ENCODE results near the gene NLRP1.
A peak's percentile ranks its signal among the peaks of the same experiment; 100 is the strongest.

Gene NLRP1

DNA sequence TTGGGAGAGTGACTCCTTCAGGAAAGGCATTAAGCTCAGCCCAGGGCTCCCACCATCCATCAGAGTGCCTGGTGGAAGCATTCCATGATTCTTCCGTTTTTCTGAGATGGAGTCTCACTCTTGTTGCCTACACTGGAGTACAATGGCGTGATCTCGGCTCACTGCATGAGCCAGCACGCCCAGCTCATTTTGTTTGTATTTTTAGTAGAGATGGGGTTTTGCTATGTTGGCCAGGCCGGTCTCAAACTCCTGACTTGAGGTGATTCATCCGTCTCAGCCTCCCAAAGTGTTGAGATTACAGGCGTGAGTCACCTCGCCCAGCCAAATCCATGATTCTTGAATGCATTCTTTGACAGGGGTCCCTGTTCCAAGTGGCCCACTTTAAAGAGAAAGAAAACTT lies 74.8 kb downstream of the NLRP1 start:
- no peak for DNase-seq
- TF ChIP-seq, protein P1, sequence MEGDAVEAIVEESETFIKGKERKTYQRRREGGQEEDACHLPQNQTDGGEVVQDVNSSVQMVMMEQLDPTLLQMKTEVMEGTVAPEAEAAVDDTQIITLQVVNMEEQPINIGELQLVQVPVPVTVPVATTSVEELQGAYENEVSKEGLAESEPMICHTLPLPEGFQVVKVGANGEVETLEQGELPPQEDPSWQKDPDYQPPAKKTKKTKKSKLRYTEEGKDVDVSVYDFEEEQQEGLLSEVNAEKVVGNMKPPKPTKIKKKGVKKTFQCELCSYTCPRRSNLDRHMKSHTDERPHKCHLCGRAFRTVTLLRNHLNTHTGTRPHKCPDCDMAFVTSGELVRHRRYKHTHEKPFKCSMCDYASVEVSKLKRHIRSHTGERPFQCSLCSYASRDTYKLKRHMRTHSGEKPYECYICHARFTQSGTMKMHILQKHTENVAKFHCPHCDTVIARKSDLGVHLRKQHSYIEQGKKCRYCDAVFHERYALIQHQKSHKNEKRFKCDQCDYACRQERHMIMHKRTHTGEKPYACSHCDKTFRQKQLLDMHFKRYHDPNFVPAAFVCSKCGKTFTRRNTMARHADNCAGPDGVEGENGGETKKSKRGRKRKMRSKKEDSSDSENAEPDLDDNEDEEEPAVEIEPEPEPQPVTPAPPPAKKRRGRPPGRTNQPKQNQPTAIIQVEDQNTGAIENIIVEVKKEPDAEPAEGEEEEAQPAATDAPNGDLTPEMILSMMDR (IDR thresholded peaks at IDR 0.05; ENCODE audit: low read depth, low read length) = no peak
- Histone ChIP-seq H3K36me3 (no peaks in the 10 kb centered on the region), H3K9me3 (no peaks in the 10 kb centered on the region), H3K4me1 (no peaks in the 10 kb centered on the region), H3K27me3 (no peaks in the 10 kb centered on the region), H3K4me3 (ENCODE audit: low read depth, low read length) (no peak overlapping the region)

DNA sequence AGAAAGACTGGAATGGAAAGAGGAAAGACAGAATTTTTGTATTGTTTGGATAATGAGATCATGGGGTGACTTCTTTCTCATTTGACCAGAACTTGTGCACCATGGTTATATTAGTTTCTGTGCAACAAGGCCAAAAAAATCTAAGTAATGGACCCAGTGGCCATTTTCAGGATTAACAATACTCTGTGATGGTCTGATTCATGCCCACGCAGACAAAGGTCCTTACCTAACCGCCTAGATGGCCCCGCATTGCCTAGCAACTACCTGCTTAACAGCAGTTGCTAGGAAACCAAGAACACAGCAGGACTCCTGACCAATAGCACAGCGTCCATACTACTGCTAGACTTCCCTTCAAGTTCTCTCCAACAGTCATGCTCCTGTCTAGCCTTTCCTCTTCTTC lies 75.5 kb downstream of the NLRP1 start:
- DNase-seq = no peak
- H3K27me3 ChIP-seq = no peaks in the 10 kb centered on the region
- no peak overlapping the region for H3K4me3 ChIP-seq (ENCODE audit: low read depth, low read length)
- TF ChIP-seq, protein P1 (IDR thresholded peaks at IDR 0.05; ENCODE audit: low read depth, low read length) = no peak
- no peaks in the 10 kb centered on the region for H3K36me3 ChIP-seq
- H3K4me1 ChIP-seq = no peaks in the 10 kb centered on the region
- no peaks in the 10 kb centered on the region for H3K9me3 ChIP-seq

DNA sequence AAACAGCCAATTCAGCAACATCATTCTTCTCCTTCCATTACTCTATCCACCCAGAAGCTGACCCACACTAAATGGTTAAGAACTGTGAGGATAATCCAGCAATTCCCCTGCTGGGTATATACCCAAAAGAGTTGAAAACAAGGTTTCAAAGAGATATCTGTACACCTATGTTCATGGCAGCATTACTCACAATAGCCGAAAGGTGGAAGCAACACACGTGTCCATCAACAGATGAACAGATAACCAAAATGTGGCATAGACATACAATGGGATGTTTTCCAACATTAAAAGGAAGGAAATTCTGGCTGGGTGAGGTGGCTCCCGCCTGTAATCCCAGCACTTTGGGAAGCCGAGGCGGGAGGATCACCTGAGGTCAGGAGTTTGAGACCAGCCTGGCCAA lies 78.0 kb downstream of the NLRP1 start:
- TF ChIP-seq, protein P1 (IDR thresholded peaks at IDR 0.05; ENCODE audit: low read depth, low read length) = no peak
- H3K27me3 ChIP-seq = no peaks in the 10 kb centered on the region
- H3K36me3 ChIP-seq = no peaks in the 10 kb centered on the region
- DNase-seq = no peak
- H3K4me3 ChIP-seq (ENCODE audit: low read depth, low read length) = no peak overlapping the region
- no peaks in the 10 kb centered on the region for H3K9me3 ChIP-seq
- no peaks in the 10 kb centered on the region for H3K4me1 ChIP-seq

DNA sequence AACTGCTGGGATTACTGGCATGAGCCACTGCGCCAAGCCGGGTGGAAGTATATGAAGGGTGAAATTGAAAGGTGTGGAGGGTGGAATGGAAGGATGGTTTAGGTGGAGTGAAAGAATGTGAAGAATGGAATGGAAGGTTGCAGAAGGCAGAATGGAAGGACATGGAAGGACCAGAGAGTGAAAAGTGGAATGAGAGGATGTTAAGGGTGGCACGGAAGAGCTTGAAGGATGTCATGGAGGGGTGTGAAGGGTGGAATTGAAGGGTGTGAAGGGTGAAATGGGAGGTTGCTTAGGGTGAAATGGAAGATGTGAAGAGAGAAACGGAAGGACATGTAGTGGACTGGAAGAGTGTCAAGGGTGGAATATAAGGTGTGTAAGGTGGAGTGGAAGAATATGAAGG lies 81.8 kb downstream of the NLRP1 start:
- Histone ChIP-seq H3K9me3 (no peaks in the 10 kb centered on the region), H3K4me1 (no peaks in the 10 kb centered on the region), H3K36me3 (no peaks in the 10 kb centered on the region), H3K27me3 (no peaks in the 10 kb centered on the region), H3K4me3 (ENCODE audit: low read depth, low read length) (no peak overlapping the region)
- DNase-seq = no peak
- TF ChIP-seq, protein P1 (IDR thresholded peaks at IDR 0.05; ENCODE audit: low read depth, low read length) = no peak

DNA sequence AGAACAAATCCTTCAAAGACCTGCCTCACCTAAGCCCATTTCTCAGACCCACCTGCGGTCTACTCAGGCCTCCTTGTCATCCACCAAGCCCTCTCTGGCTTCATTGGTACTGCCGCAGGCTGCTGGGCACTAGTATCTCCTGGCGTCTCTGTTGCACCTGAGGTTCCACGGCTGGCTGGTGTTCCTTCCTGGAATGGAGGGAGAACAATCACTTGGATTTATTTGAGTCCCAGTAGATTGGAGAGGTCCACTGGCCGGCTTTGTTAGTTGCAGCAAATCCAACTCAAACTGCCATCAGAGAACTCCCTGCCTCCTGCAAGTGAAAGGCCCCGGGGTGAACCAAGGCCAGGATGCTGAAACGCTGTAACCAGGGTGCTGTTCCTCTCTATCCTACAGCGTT lies 82.6 kb downstream of the NLRP1 start:
- Histone ChIP-seq H3K4me3 (ENCODE audit: low read depth, low read length) (no peak overlapping the region), H3K9me3 (no peaks in the 10 kb centered on the region), H3K36me3 (no peaks in the 10 kb centered on the region), H3K4me1 (no peaks in the 10 kb centered on the region), H3K27me3 (no peaks in the 10 kb centered on the region)
- DNase-seq = no peak
- TF ChIP-seq, protein P1 (IDR thresholded peaks at IDR 0.05; ENCODE audit: low read depth, low read length) = no peak

DNA sequence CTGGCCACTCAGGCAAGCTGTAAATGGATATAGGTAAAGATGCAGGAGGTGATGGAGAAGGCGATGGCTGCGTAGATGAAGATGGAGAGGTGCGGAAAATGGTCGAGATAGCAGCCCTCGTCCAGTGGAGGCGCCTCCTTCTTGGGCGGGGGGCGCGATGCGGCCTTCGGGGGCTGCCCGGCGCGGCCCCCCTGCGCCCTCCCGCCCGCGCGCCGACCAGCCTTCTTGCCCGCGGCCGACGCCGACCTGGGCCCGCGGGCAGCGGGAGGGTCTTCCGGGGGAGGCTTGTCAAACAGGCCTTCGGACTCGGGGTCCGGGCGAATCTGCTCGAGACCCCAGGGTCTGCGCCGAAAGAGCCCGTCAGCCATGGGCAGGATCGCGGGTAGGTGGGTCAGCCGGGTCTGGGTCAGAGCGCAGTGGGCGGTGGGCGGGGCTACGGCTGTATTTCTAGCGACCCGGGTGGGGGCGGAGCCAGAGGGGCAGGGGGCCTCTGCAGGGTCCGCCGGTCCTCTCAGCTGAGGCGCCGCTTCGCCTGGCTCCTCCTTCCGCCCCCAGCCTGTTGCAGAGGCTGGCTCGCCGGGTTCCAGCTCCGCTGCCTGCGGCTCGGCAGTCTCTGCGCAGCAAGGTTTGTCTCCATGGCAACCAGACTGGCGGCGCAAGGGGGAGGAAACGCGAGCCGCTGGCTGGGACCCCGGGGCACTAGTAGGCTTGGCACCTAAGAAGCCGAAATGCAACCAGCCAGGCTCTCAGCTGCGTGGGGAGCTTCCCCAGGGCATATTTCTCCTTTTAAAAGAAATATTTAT lies 83.5 kb downstream of the NLRP1 start:
- DNase-seq = peak; percentile 90

More for the DNA sequence above, 83.5 kb downstream of the NLRP1 start:
- Histone ChIP-seq H3K9me3 (no peaks in the 10 kb centered on the region), H3K4me3 (ENCODE audit: low read depth, low read length) (peak overlapping the region; percentile 62), H3K4me1 (no peaks in the 10 kb centered on the region), H3K27me3 (no peaks in the 10 kb centered on the region), H3K36me3 (no peaks in the 10 kb centered on the region)
- TF ChIP-seq, protein P1 (IDR thresholded peaks at IDR 0.05; ENCODE audit: low read depth, low read length) = no peak
